CD4-positive, alpha-beta memory T cell (primary cell): ENCODE data around the gene WDR26. TPM values are rescaled to one million over a fixed set of nuclear protein-coding genes. Genes with fewer than 3 reads are reported as not detected.
A peak's percentile ranks its signal among the peaks of the same experiment; 100 is the strongest.

Source experiments
- CTCF ChIA-PET: fragments of 350-600 bp; sonication (Branson Sonifier 250); formaldehyde crosslinking; loops from one replicate; lab custom pipeline; 2021; ENCODE audit warnings: inconsistent platforms; ENCODE audit not compliant: partially characterized antibody; lab: Charles Lee
- POLR2A ChIA-PET: fragments of 350-600 bp; sonication (Branson Sonifier 250); formaldehyde crosslinking; loops from one replicate; lab custom pipeline; 2021; ENCODE audit not compliant: partially characterized antibody; lab: Charles Lee
- DNase-seq, 5 donors: peaks; one replicate each; pipeline versions ENCODE4 v3.0.0 to v3.0.0-alpha.2; 2020 to 2022; ENCODE audit warnings: mixed read lengths in 1 of 5
- H3K27ac ChIP-seq: one replicate; pipeline ENCODE4 v1.7.0; 2013; ENCODE audit warnings: low read depth, low read length
- H3K27me3 ChIP-seq: 2 replicates; pipeline ENCODE4 v1.7.0; 2013; ENCODE audit warnings: mild to moderate bottlenecking, low read length, moderate library complexity; ENCODE audit not compliant: insufficient read depth
- H3K36me3 ChIP-seq: 2 replicates; pipeline ENCODE4 v1.7.0; 2013; ENCODE audit warnings: mild to moderate bottlenecking, low read length, moderate library complexity; ENCODE audit not compliant: insufficient read depth
- H3K4me1 ChIP-seq: 2 replicates; pipeline ENCODE4 v1.7.0; 2013; ENCODE audit warnings: mild to moderate bottlenecking, low read length, moderate library complexity; ENCODE audit not compliant: insufficient read depth
- H3K4me3 ChIP-seq, 2 donors: one replicate each; pipeline ENCODE4 v1.7.0; 2013; ENCODE audit warnings: low read length in 2 of 2, mild to moderate bottlenecking in 1 of 2
- H3K9me3 ChIP-seq, 2 donors: one replicate each; pipeline ENCODE4 v1.7.0; 2013; ENCODE audit warnings: low read length in 2 of 2, control low read depth in 1 of 2; ENCODE audit not compliant: control insufficient read depth in 1 of 2
- H3K27ac Mint-ChIP-seq, 7 donors: one replicate each; pipeline ENCODE4 v1.8.0; 2020 to 2021; ENCODE audit warnings: mixed read lengths in 7 of 7, mild to moderate bottlenecking in 6 of 7, inconsistent platforms in 3 of 7, moderate library complexity in 3 of 7
- H3K27me3 Mint-ChIP-seq, 2 donors: one replicate each; pipeline ENCODE4 v1.8.0; 2020 to 2021; ENCODE audit warnings: mixed read lengths in 2 of 2
- H3K36me3 Mint-ChIP-seq, 2 donors: one replicate each; pipeline ENCODE4 v1.8.0; 2020 to 2021; ENCODE audit warnings: mixed read lengths in 2 of 2, inconsistent platforms in 1 of 2, mild to moderate bottlenecking in 1 of 2
- H3K4me1 Mint-ChIP-seq, 4 donors: one replicate each; pipeline ENCODE4 v1.8.0; 2020 to 2021; ENCODE audit warnings: mixed read lengths in 4 of 4, mild to moderate bottlenecking in 1 of 4
- H3K4me3 Mint-ChIP-seq, 8 donors: one replicate each; pipeline ENCODE4 v1.8.0; 2020 to 2021; ENCODE audit warnings: mixed read lengths in 8 of 8, mild to moderate bottlenecking in 7 of 8, moderate library complexity in 6 of 8, inconsistent platforms in 3 of 8
- H3K9me3 Mint-ChIP-seq, 8 donors: one replicate each; pipeline ENCODE4 v1.8.0; 2020 to 2021; ENCODE audit warnings: mixed read lengths in 8 of 8, mild to moderate bottlenecking in 5 of 8, inconsistent platforms in 3 of 8, moderate library complexity in 1 of 8
- intact Hi-C: fragments of 100-400 bp; cut with micrococcal nuclease; formaldehyde crosslinking; loops from one replicate; pipeline ENCODE4 v1.15.1; 2023
- polyA plus RNA-seq, 2 donors: library from polyadenylated mRNA; unstranded; fragments of 300-500 nt; fragmentation: Illumina TruSeq; gene quantifications; one replicate each; pipeline ENCODE4 v1.2.3, GENCODE V29; 2021
- total RNA-seq, 2 experiments: library from RNA; stranded (reverse); gene quantifications; one replicate each; pipeline ENCODE4 v1.2.3, GENCODE V29; 2021

WDR26 gene
- total and polyA plus RNA-seq, 4 experiments from 2014 or later = 2.9 to 123 (median 62.4) TPM

GRCh38 chr1:224466154-224466553, 31.6 kb upstream of the WDR26 start:
- Histone ChIP-seq H3K36me3 (no peaks in the 10 kb centered on the region), H3K27ac (no peak overlapping the region), H3K4me3 (no peak overlapping the region), H3K4me1 (peaks cover 10% of the 10 kb centered on the region), H3K27me3 (no peaks in the 10 kb centered on the region), H3K9me3 (no peaks in the 10 kb centered on the region)
- Mint-ChIP-seq H3K27me3 (no peaks in the 10 kb centered on the region), H3K4me1 (peaks cover 9 to 16% (median 12%) of the 10 kb centered on the region in 4 donors), H3K27ac (peak overlapping the region in 2 of 7 donors; percentile 1 to 8), H3K4me3 (peak overlapping the region in 2 of 8 donors; percentile 25 to 52), H3K36me3 (no peaks in the 10 kb centered on the region), H3K9me3 (no peaks in the 10 kb centered on the region)
- no peak for DNase-seq
- CTCF ChIA-PET = no interaction called here
- POLR2A ChIA-PET = no interaction called here
- intact Hi-C loops = no loop called here

- no peak overlapping the region for H3K27ac Mint-ChIP-seq
- ChIA-PET CTCF (interaction anchor here (0.7 to 3.2 kb wide), 5 partner anchors 25 to 343 kb away, joined by 3 to 9 read pairs (median 7); partner anchors contain the start of gene WDR26), POLR2A (interaction anchor here (0.9 kb wide), 1 partner anchor 25 kb away, joined by 4 read pairs; the partner anchor contains the start of gene WDR26)
Observed at GRCh38 chr1:224459966-224460365, 25.4 kb upstream of the WDR26 start.

GRCh38 chr1:224458996-224459395, 24.4 kb upstream of the WDR26 start:
- Histone ChIP-seq H3K9me3 (no peaks in the 10 kb centered on the region), H3K4me1 (peaks cover 9% of the 10 kb centered on the region), H3K27ac (no peak overlapping the region), H3K36me3 (no peaks in the 10 kb centered on the region), H3K4me3 (no peak overlapping the region), H3K27me3 (no peaks in the 10 kb centered on the region)
- H3K27me3 Mint-ChIP-seq = no peaks in the 10 kb centered on the region
- CTCF ChIA-PET = interaction anchor here (1.3 to 4.2 kb wide), 9 partner anchors 11 to 342 kb away, joined by 3 to 41 read pairs (median 9); partner anchors contain the start of gene WDR26
- H3K9me3 Mint-ChIP-seq = no peaks in the 10 kb centered on the region
- peak overlapping the region in 3 of 7 donors; percentile 19 to 72 (median 61) for H3K27ac Mint-ChIP-seq
- intact Hi-C loops = loop anchor here (5.0 kb wide), 1 partner anchor 647 kb away; no protein-coding TSS in a partner anchor
- H3K4me3 Mint-ChIP-seq = no peak overlapping the region
- POLR2A ChIA-PET = interaction anchor here (0.9 kb wide), 1 partner anchor 24 kb away, joined by 4 read pairs; the partner anchor contains the start of gene WDR26
- peaks cover 6 to 14% (median 10%) of the 10 kb centered on the region in 4 donors for H3K4me1 Mint-ChIP-seq
- H3K36me3 Mint-ChIP-seq = no peaks in the 10 kb centered on the region
- no peak for DNase-seq

More at GRCh38 chr1:224459966-224460365, 25.4 kb upstream of the WDR26 start:
- no peaks in the 10 kb centered on the region for H3K27me3 ChIP-seq
- H3K4me3 ChIP-seq = no peak overlapping the region
- H3K9me3 Mint-ChIP-seq = no peaks in the 10 kb centered on the region
- no peak for DNase-seq
- H3K9me3 ChIP-seq = no peaks in the 10 kb centered on the region
- no peaks in the 10 kb centered on the region for H3K27me3 Mint-ChIP-seq
- intact Hi-C loops = loop anchor here (5.0 kb wide), 1 partner anchor 648 kb away; no protein-coding TSS in a partner anchor
- no peak overlapping the region for H3K4me3 Mint-ChIP-seq
- H3K4me1 Mint-ChIP-seq = peaks cover 6 to 14% (median 10%) of the 10 kb centered on the region in 4 donors
- no peaks in the 10 kb centered on the region for H3K36me3 Mint-ChIP-seq
- H3K4me1 ChIP-seq = peaks cover 9% of the 10 kb centered on the region
- no peak overlapping the region for H3K27ac ChIP-seq
- H3K36me3 ChIP-seq = no peaks in the 10 kb centered on the region

- Histone ChIP-seq H3K27me3 (no peaks in the 10 kb centered on the region), H3K4me1 (peaks cover 9% of the 10 kb centered on the region), H3K4me3 (no peak overlapping the region), H3K9me3 (no peaks in the 10 kb centered on the region), H3K36me3 (no peaks in the 10 kb centered on the region), H3K27ac (no peak overlapping the region)
- no peaks in the 10 kb centered on the region for H3K27me3 Mint-ChIP-seq
- no peak for DNase-seq
- intact Hi-C loops = loop anchor here (5.0 kb wide), 1 partner anchor 646 kb away; no protein-coding TSS in a partner anchor
- no peaks in the 10 kb centered on the region for H3K9me3 Mint-ChIP-seq
- CTCF ChIA-PET = interaction anchor here (0.7 to 4.2 kb wide), 23 partner anchors 10 to 344 kb away, joined by 3 to 79 read pairs (median 7); partner anchors contain the start of genes FBXO28 and WDR26
- H3K4me3 Mint-ChIP-seq = no peak overlapping the region
- H3K27ac Mint-ChIP-seq = peak overlapping the region in 2 of 7 donors; percentile 65 to 78
- H3K4me1 Mint-ChIP-seq = peaks cover 6 to 14% (median 10%) of the 10 kb centered on the region in 4 donors
- POLR2A ChIA-PET = interaction anchor here (2.2 to 2.7 kb wide), 2 partner anchors 24 to 27 kb away, joined by 19 to 26 read pairs; partner anchors contain the start of gene WDR26
- no peaks in the 10 kb centered on the region for H3K36me3 Mint-ChIP-seq
Observed at GRCh38 chr1:224458296-224458695, 23.7 kb upstream of the WDR26 start.

- POLR2A ChIA-PET = interaction anchor here (0.9 to 2.7 kb wide), 5 partner anchors 23 to 343 kb away, joined by 3 to 26 read pairs (median 5); partner anchors contain the start of gene WDR26
Observed at GRCh38 chr1:224457782-224458144, 23.2 kb upstream of the WDR26 start.

GRCh38 chr1:224456637-224456953, 22.0 kb upstream of the WDR26 start:
- peaks cover 6 to 14% (median 10%) of the 10 kb centered on the region in 4 donors for H3K4me1 Mint-ChIP-seq
- POLR2A ChIA-PET = interaction anchor here (0.7 to 2.7 kb wide), 6 partner anchors 22 to 73 kb away, joined by 3 to 26 read pairs (median 4); partner anchors contain the start of gene WDR26
- DNase-seq = no peak
- Histone ChIP-seq H3K36me3 (no peaks in the 10 kb centered on the region), H3K4me3 (no peak overlapping the region), H3K9me3 (no peaks in the 10 kb centered on the region), H3K4me1 (peaks cover 9% of the 10 kb centered on the region), H3K27me3 (no peaks in the 10 kb centered on the region), H3K27ac (no peak overlapping the region)
- CTCF ChIA-PET = interaction anchor here (0.8 to 4.2 kb wide), 25 partner anchors 9 to 340 kb away, joined by 3 to 79 read pairs (median 8); partner anchors contain the start of gene WDR26
- H3K27ac Mint-ChIP-seq = peak overlapping the region in 4 of 7 donors; percentile 10 to 87 (median 76)
- no peaks in the 10 kb centered on the region for H3K36me3 Mint-ChIP-seq
- H3K27me3 Mint-ChIP-seq = no peaks in the 10 kb centered on the region
- no peaks in the 10 kb centered on the region for H3K9me3 Mint-ChIP-seq
- intact Hi-C loops = loop anchor here (5.0 kb wide), 1 partner anchor 644 kb away; no protein-coding TSS in a partner anchor
- H3K4me3 Mint-ChIP-seq = peak overlapping the region in 5 of 8 donors; percentile 9 to 67 (median 63)

More at GRCh38 chr1:224457782-224458144, 23.2 kb upstream of the WDR26 start:
- Histone ChIP-seq H3K9me3 (no peaks in the 10 kb centered on the region), H3K36me3 (no peaks in the 10 kb centered on the region), H3K27me3 (no peaks in the 10 kb centered on the region), H3K27ac (no peak overlapping the region), H3K4me1 (peaks cover 9% of the 10 kb centered on the region), H3K4me3 (no peak overlapping the region)
- DNase-seq = no peak
- CTCF ChIA-PET = interaction anchor here (0.6 to 4.2 kb wide), 40 partner anchors 9 to 615 kb away, joined by 3 to 79 read pairs (median 4); partner anchors contain the start of genes FBXO28 and WDR26
- peaks cover 6 to 14% (median 10%) of the 10 kb centered on the region in 4 donors for H3K4me1 Mint-ChIP-seq
- H3K36me3 Mint-ChIP-seq = no peaks in the 10 kb centered on the region
- peak overlapping the region in 3 of 7 donors; percentile 12 to 81 (median 62) for H3K27ac Mint-ChIP-seq
- no peak overlapping the region for H3K4me3 Mint-ChIP-seq
- no peaks in the 10 kb centered on the region for H3K27me3 Mint-ChIP-seq
- intact Hi-C loops = loop anchor here (1.0 to 5.0 kb wide), 6 partner anchors 23 to 645 kb away; partner anchors contain the start of genes CNIH4 and WDR26
- no peaks in the 10 kb centered on the region for H3K9me3 Mint-ChIP-seq
